Type B pancreatic cell (in vitro differentiated cells): Measurements from ENCODE around the gene ITLN2. TPM values are rescaled to one million over a fixed set of nuclear protein-coding genes. Genes with fewer than 3 reads are reported as not detected.

ENCODE experiments used
- DNase-seq: peaks from one replicate; pipeline ENCODE4 v3.0.0; 2021; ENCODE audit warnings: mixed read lengths; ENCODE audit not compliant: unreplicated experiment; ENCODE audit errors: extremely low spot score
- H3K27ac Mint-ChIP-seq: 2 replicates; pipeline ENCODE4 v1.8.0; 2021; ENCODE audit warnings: mild to moderate bottlenecking, mixed read lengths
- H3K27me3 Mint-ChIP-seq: 2 replicates; pipeline ENCODE4 v1.8.0; 2021; ENCODE audit warnings: mixed read lengths
- H3K36me3 Mint-ChIP-seq: 2 replicates; pipeline ENCODE4 v1.8.0; 2021; ENCODE audit warnings: mixed read lengths
- H3K4me1 Mint-ChIP-seq: one replicate; pipeline ENCODE4 v1.8.0; 2021; ENCODE audit warnings: mixed read lengths; ENCODE audit not compliant: unreplicated experiment
- H3K4me3 Mint-ChIP-seq: 2 replicates; pipeline ENCODE4 v1.8.0; 2021; ENCODE audit warnings: mild to moderate bottlenecking, mixed read lengths
- H3K9me3 Mint-ChIP-seq: 2 replicates; pipeline ENCODE4 v1.8.0; 2021; ENCODE audit warnings: mixed read lengths
- CTCF ChIP-seq: fragments of 200-600 bp; sonication (generic); conservative IDR thresholded peaks from 2 replicates; pipeline ENCODE4 v1.5.0; 2021; ENCODE audit warnings: antibody characterized with exemption, mild to moderate bottlenecking
- total RNA-seq: library from RNA; stranded (reverse); gene quantifications from 2 replicates; pipeline ENCODE4 v1.2.1, GENCODE V29; 2021; ENCODE audit warnings: low replicate concordance

ITLN2 gene
- total RNA-seq, 1 donor from 2014 or later: 0.99 TPM

GRCh38 chr1:160972939-160973338, 18.3 kb upstream of the ITLN2 start:
- H3K4me1 Mint-ChIP-seq: no peaks in the 10 kb centered on the region
- no peak for TF ChIP-seq CTCF
- DNase-seq: no peak
- H3K27me3 Mint-ChIP-seq: peaks cover 10% of the 10 kb centered on the region
- no peaks in the 10 kb centered on the region for H3K36me3 Mint-ChIP-seq
- H3K9me3 Mint-ChIP-seq: no peaks in the 10 kb centered on the region
- no peak overlapping the region for H3K27ac Mint-ChIP-seq
- H3K4me3 Mint-ChIP-seq: no peak overlapping the region

GRCh38 chr1:160971618-160972056, 17.0 kb upstream of the ITLN2 start:
- Mint-ChIP-seq H3K4me3 (no peak overlapping the region), H3K27me3 (peaks cover 10% of the 10 kb centered on the region), H3K27ac (no peak overlapping the region), H3K9me3 (no peaks in the 10 kb centered on the region), H3K36me3 (no peaks in the 10 kb centered on the region), H3K4me1 (no peaks in the 10 kb centered on the region)
- no peak for DNase-seq
- no peak for TF ChIP-seq CTCF

- no peak for TF ChIP-seq CTCF
- H3K4me3 Mint-ChIP-seq: no peak overlapping the region
- peaks cover 3% of the 10 kb centered on the region for H3K4me1 Mint-ChIP-seq
- no peaks in the 10 kb centered on the region for H3K9me3 Mint-ChIP-seq
- no peaks in the 10 kb centered on the region for H3K27me3 Mint-ChIP-seq
- H3K36me3 Mint-ChIP-seq: no peaks in the 10 kb centered on the region
- no peak for DNase-seq
- H3K27ac Mint-ChIP-seq: no peak overlapping the region
Measured at GRCh38 chr1:160963521-160963920, 8.9 kb upstream of the ITLN2 start.

GRCh38 chr1:160961419-160961818, 6.8 kb upstream of the ITLN2 start:
- Mint-ChIP-seq H3K4me1 (peaks cover 3% of the 10 kb centered on the region), H3K36me3 (no peaks in the 10 kb centered on the region), H3K9me3 (no peaks in the 10 kb centered on the region), H3K4me3 (no peak overlapping the region), H3K27me3 (no peaks in the 10 kb centered on the region), H3K27ac (no peak overlapping the region)
- no peak for DNase-seq
- TF ChIP-seq CTCF: no peak

- Mint-ChIP-seq H3K4me3 (no peak overlapping the region), H3K27me3 (peaks cover 3% of the 10 kb centered on the region), H3K9me3 (no peaks in the 10 kb centered on the region), H3K27ac (no peak overlapping the region), H3K36me3 (no peaks in the 10 kb centered on the region), H3K4me1 (peaks cover 3% of the 10 kb centered on the region)
- TF ChIP-seq CTCF: no peak
- DNase-seq: no peak
Measured at GRCh38 chr1:160956966-160957365, 2.4 kb upstream of the ITLN2 start.

- Mint-ChIP-seq H3K27ac (no peak overlapping the region), H3K4me3 (no peak overlapping the region), H3K36me3 (no peaks in the 10 kb centered on the region), H3K4me1 (peaks cover 11% of the 10 kb centered on the region), H3K27me3 (peaks cover 3% of the 10 kb centered on the region), H3K9me3 (no peaks in the 10 kb centered on the region)
- TF ChIP-seq CTCF: no peak
- DNase-seq: no peak
Measured at GRCh38 chr1:160953030-160953429, 1.6 kb downstream of the ITLN2 start.
